DOHH2 (cell line): Measurements from ENCODE around the gene DENR.
"Not testable (repeated sequence)": the region's sequence is repeated elsewhere in the genome, so short reads cannot be mapped to it uniquely, and the experiment has no call there.

Source experiments
- EZH2phosphoT487 ChIP-seq: fragments of 200-600 bp; sonication (generic); IDR thresholded peaks from 2 replicates; pipeline ENCODE4 v1.6.1; 2017; ENCODE audit warnings: borderline replicate concordance, mild to moderate bottlenecking, antibody characterized with exemption, low read length, moderate library complexity, mixed read lengths
- TF ChIP-seq, protein P1 (sequence below): fragments of 200-600 bp; sonication (generic); IDR thresholded peaks from one replicate; pipeline ENCODE4 v1.5.1; 2014; ENCODE audit warnings: antibody characterized with exemption, mild to moderate bottlenecking, low read depth, low read length; ENCODE audit not compliant: poor library complexity, severe bottlenecking

DNA sequence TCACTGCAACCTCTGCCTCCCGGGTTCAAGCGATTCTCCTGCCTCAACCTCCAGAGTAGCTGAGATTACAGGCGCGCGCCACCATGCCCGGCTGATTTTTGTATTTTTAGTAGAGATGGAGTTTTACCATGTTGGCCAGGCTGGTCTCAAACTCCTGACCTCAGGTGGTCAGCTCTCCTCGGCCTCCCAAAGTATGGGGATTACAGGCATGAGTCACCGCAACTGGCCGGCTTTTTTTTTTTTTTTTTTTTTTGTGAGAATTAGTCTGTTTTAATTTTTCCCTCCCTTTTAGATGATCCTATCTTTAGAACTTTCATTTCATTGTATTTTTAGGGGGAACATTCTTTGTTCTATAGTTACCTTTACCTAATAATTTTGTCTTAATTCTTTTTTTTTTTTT lies 52.3 kb downstream of the DENR start:
- TF ChIP-seq, protein P1, sequence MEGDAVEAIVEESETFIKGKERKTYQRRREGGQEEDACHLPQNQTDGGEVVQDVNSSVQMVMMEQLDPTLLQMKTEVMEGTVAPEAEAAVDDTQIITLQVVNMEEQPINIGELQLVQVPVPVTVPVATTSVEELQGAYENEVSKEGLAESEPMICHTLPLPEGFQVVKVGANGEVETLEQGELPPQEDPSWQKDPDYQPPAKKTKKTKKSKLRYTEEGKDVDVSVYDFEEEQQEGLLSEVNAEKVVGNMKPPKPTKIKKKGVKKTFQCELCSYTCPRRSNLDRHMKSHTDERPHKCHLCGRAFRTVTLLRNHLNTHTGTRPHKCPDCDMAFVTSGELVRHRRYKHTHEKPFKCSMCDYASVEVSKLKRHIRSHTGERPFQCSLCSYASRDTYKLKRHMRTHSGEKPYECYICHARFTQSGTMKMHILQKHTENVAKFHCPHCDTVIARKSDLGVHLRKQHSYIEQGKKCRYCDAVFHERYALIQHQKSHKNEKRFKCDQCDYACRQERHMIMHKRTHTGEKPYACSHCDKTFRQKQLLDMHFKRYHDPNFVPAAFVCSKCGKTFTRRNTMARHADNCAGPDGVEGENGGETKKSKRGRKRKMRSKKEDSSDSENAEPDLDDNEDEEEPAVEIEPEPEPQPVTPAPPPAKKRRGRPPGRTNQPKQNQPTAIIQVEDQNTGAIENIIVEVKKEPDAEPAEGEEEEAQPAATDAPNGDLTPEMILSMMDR, result not testable (repeated sequence)
- TF ChIP-seq EZH2phosphoT487, result not testable (repeated sequence)
